Fibroblast of upper back skin (primary cell): ENCODE data around the gene TRAPPC2L.

Experiments used
- DNase-seq: peaks from one replicate; pipeline ENCODE4 v3.0.0-alpha.2; 2013

TRAPPC2L gene

DNA sequence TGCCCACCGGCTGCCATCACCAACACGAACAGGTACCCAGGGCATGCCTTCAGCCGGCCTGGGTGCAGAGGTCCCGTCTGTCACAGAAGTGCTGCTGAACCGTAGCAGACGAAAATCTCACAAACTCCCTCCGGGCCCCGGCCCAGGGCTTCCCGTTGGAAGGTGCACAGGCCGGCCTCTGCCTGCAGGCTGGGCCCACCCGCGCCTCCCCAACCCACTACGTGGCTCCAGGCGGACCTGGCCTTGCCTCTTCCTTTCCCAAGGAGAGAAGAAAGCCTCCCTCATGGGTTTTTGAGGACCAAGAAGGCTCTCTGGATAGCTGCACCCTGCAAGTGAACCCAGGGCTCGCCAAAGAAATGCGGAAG lies 55.0 kb downstream of the TRAPPC2L start:
- no peak for DNase-seq
